ENCODE results near the gene WDR91. TPM values are rescaled to one million over a fixed set of nuclear protein-coding genes. Genes with fewer than 3 reads are reported as not detected.

Gene WDR91
- total RNA-seq, 1 experiment from 2014 or later = 8.4 TPM

- Histone ChIP-seq H2AFZ (no peak overlapping the region), H3K36me3 (ENCODE audit: low read depth) (no peaks in the 10 kb centered on the region), H4K20me1 (ENCODE audit: insufficient read depth) (no peaks in the 10 kb centered on the region), H3K9me2 (ENCODE audit: insufficient read depth) (no peaks in the 10 kb centered on the region), H3K27me3 (ENCODE audit: insufficient read depth, low read depth) (no peaks in the 10 kb centered on the region), H3K4me2 (no peak overlapping the region), H3K4me3 (no peak overlapping the region), H3K79me2 (ENCODE audit: low read depth) (no peaks in the 10 kb centered on the region), H3K27ac (no peak overlapping the region), H3K4me1 (replicated peaks; ENCODE audit: insufficient read depth) (no peaks in the 10 kb centered on the region), H3K9me3 (ENCODE audit: insufficient read depth, low read depth) (no peaks in the 10 kb centered on the region), H3F3A (ENCODE audit: insufficient read depth, low read depth) (no peaks in the 10 kb centered on the region)
- no peak for TF ChIP-seq CTCF (conservative IDR thresholded peaks at IDR 0.05)
- TF ChIP-seq EZH2 (IDR thresholded peaks at IDR 0.05; ENCODE audit: low read depth) = no peak
- no peak for DNase-seq
- CTCF ChIA-PET = no interaction called here
- no TSS peak for BruUV-seq (replicated peaks)
- intact Hi-C loops (cut with micrococcal nuclease; ENCODE audit: unreplicated experiment) = no loop called here
- POLR2A ChIA-PET (ENCODE audit: unreplicated experiment) = no interaction called here
These were observed 16.2 kb downstream of the WDR91 start for GRCh38 chr7:135195156-135195555.

- intact Hi-C loops (cut with micrococcal nuclease; ENCODE audit: unreplicated experiment) = no loop called here
- H3K4me2 ChIP-seq = no peak overlapping the region
- H3K4me3 ChIP-seq = no peak overlapping the region
- TF ChIP-seq EZH2 (IDR thresholded peaks at IDR 0.05; ENCODE audit: low read depth) (no peak), CTCF (conservative IDR thresholded peaks at IDR 0.05) (no peak)
- H4K20me1 ChIP-seq (ENCODE audit: insufficient read depth) = no peaks in the 10 kb centered on the region
- H3F3A ChIP-seq (ENCODE audit: insufficient read depth, low read depth) = no peaks in the 10 kb centered on the region
- H3K27ac ChIP-seq = no peak overlapping the region
- no peaks in the 10 kb centered on the region for H3K36me3 ChIP-seq (ENCODE audit: low read depth)
- H3K9me3 ChIP-seq (ENCODE audit: insufficient read depth, low read depth) = no peaks in the 10 kb centered on the region
- no peak for DNase-seq
- no TSS peak for BruUV-seq (replicated peaks)
- ChIA-PET CTCF (no interaction called here), POLR2A (ENCODE audit: unreplicated experiment) (no interaction called here)
- H3K27me3 ChIP-seq (ENCODE audit: insufficient read depth, low read depth) = no peaks in the 10 kb centered on the region
- H2AFZ ChIP-seq = no peak overlapping the region
- no peaks in the 10 kb centered on the region for H3K9me2 ChIP-seq (ENCODE audit: insufficient read depth)
- H3K79me2 ChIP-seq (ENCODE audit: low read depth) = no peaks in the 10 kb centered on the region
- H3K4me1 ChIP-seq (replicated peaks; ENCODE audit: insufficient read depth) = no peaks in the 10 kb centered on the region
These were observed 16.7 kb downstream of the WDR91 start for GRCh38 chr7:135194494-135195095.

- BruUV-seq (replicated peaks) = no TSS peak
- ChIA-PET POLR2A (ENCODE audit: unreplicated experiment) (no interaction called here), CTCF (no interaction called here)
- no peaks in the 10 kb centered on the region for H3K9me3 ChIP-seq (ENCODE audit: insufficient read depth, low read depth)
- H3K4me1 ChIP-seq (replicated peaks; ENCODE audit: insufficient read depth) = no peaks in the 10 kb centered on the region
- TF ChIP-seq EZH2 (IDR thresholded peaks at IDR 0.05; ENCODE audit: low read depth) (no peak), CTCF (conservative IDR thresholded peaks at IDR 0.05) (no peak)
- intact Hi-C loops (cut with micrococcal nuclease; ENCODE audit: unreplicated experiment) = no loop called here
- no peaks in the 10 kb centered on the region for H3K9me2 ChIP-seq (ENCODE audit: insufficient read depth)
- no peak overlapping the region for H3K27ac ChIP-seq
- no peaks in the 10 kb centered on the region for H3F3A ChIP-seq (ENCODE audit: insufficient read depth, low read depth)
- H2AFZ ChIP-seq = no peak overlapping the region
- no peak overlapping the region for H3K4me2 ChIP-seq
- no peaks in the 10 kb centered on the region for H4K20me1 ChIP-seq (ENCODE audit: insufficient read depth)
- H3K27me3 ChIP-seq (ENCODE audit: insufficient read depth, low read depth) = no peaks in the 10 kb centered on the region
- no peaks in the 10 kb centered on the region for H3K36me3 ChIP-seq (ENCODE audit: low read depth)
- no peak for DNase-seq
- H3K79me2 ChIP-seq (ENCODE audit: low read depth) = no peaks in the 10 kb centered on the region
- H3K4me3 ChIP-seq = no peak overlapping the region
These were observed 17.7 kb downstream of the WDR91 start for GRCh38 chr7:135193615-135194081.
